WTC11 (cell line): ENCODE measurements around the gene ERC2. TPM values are rescaled to one million over a fixed set of nuclear protein-coding genes. Genes with fewer than 3 reads are reported as not detected.

Experiments
- ATAC-seq: fragments of 200-7000 bp; cut with Tn5 transposase; 2 replicates; pipeline ENCODE4 v1.10.0; 2021; ENCODE audit warnings: mild to moderate bottlenecking, moderate library complexity
- CTCF ChIA-PET: fragments of 300-600 bp; sonication (Branson Sonifier 250); formaldehyde crosslinking; loops from one replicate; lab custom pipeline; 2021; ENCODE audit warnings: antibody characterized with exemption; lab: Charles Lee
- POLR2A ChIA-PET: fragments of 350-600 bp; sonication (Branson Sonifier 250); formaldehyde crosslinking; loops from one replicate; lab custom pipeline; 2021; ENCODE audit warnings: antibody characterized with exemption; lab: Charles Lee
- DNase-seq: peaks from one replicate; pipeline ENCODE4 v3.0.0; 2021; ENCODE audit warnings: low spot score
- H3K27ac Mint-ChIP-seq: 2 replicates; pipeline ENCODE4 v1.8.0; 2021; ENCODE audit warnings: mixed read lengths
- H3K27me3 Mint-ChIP-seq: 2 replicates; pipeline ENCODE4 v1.8.0; 2021; ENCODE audit warnings: low read depth, mild to moderate bottlenecking, moderate library complexity, mixed read lengths
- H3K36me3 Mint-ChIP-seq: 2 replicates; pipeline ENCODE4 v1.8.0; 2021; ENCODE audit warnings: mixed read lengths
- H3K4me1 Mint-ChIP-seq: 2 replicates; pipeline ENCODE4 v1.8.0; 2022; ENCODE audit warnings: mixed read lengths
- H3K4me3 Mint-ChIP-seq: 2 replicates; pipeline ENCODE4 v1.8.0; 2021; ENCODE audit warnings: mild to moderate bottlenecking, moderate library complexity, mixed read lengths
- H3K9me3 Mint-ChIP-seq: 2 replicates; pipeline ENCODE4 v1.8.0; 2021; ENCODE audit warnings: mixed read lengths
- FOXJ3 ChIP-seq: sonication (generic); formaldehyde crosslinking; IDR thresholded peaks from 2 replicates; pipeline ENCODE4 v1.9.0; 2021; ENCODE audit warnings: missing genetic modification reagents, mild to moderate bottlenecking, borderline replicate concordance
- JAZF1 ChIP-seq: fragments of 250-450 bp; sonication (Bioruptor Pico); IDR thresholded peaks from 2 replicates; pipeline ENCODE4 v1.9.0; 2021; ENCODE audit warnings: moderate library complexity, mild to moderate bottlenecking, inconsistent platforms
- JUN ChIP-seq: sonication (generic); formaldehyde crosslinking; IDR thresholded peaks from 2 replicates; pipeline ENCODE4 v1.8.0; 2023; ENCODE audit warnings: mild to moderate bottlenecking, missing genetic modification reagents
- MYBL2 ChIP-seq: sonication (generic); formaldehyde crosslinking; IDR thresholded peaks from 2 replicates; pipeline ENCODE4 v1.8.1; 2023; ENCODE audit warnings: mild to moderate bottlenecking, moderate library complexity, missing genetic modification reagents
- OVOL2 ChIP-seq: fragments of 250-450 bp; sonication (Bioruptor Pico); IDR thresholded peaks from 2 replicates; pipeline ENCODE4 v1.9.0; 2021; ENCODE audit warnings: mild to moderate bottlenecking, borderline replicate concordance
- TCF7 ChIP-seq: sonication (generic); formaldehyde crosslinking; IDR thresholded peaks from 2 replicates; pipeline ENCODE4 v1.8.0; 2022; ENCODE audit warnings: mild to moderate bottlenecking, low read depth, missing genetic modification reagents, moderate library complexity
- ZNF138 ChIP-seq: sonication (generic); formaldehyde crosslinking; conservative IDR thresholded peaks from 2 replicates; pipeline ENCODE4 v1.8.1; 2022; ENCODE audit warnings: mild to moderate bottlenecking, moderate library complexity, missing genetic modification reagents
- ZNF423 ChIP-seq: fragments of 250-450 bp; sonication (Bioruptor Pico); IDR thresholded peaks from 2 replicates; pipeline ENCODE4 v2.1.2; 2022; ENCODE audit warnings: mild to moderate bottlenecking, moderate library complexity
- total RNA-seq: library from RNA; stranded (reverse); gene quantifications from 3 replicates; pipeline ENCODE4 v1.2.3, GENCODE V29; 2021
- TF ChIP-seq, protein P1 (sequence below): sonication (generic); formaldehyde crosslinking; IDR thresholded peaks from 2 replicates; pipeline ENCODE4 v1.8.1; 2023; ENCODE audit warnings: mild to moderate bottlenecking, missing genetic modification reagents, moderate library complexity
- TF ChIP-seq, protein P2 (sequence below): sonication (generic); formaldehyde crosslinking; IDR thresholded peaks from 2 replicates; pipeline ENCODE4 v1.8.1; 2023; ENCODE audit warnings: mild to moderate bottlenecking, missing genetic modification reagents
- TF ChIP-seq, protein P3 (sequence below): fragments of 250-450 bp; sonication (Bioruptor Pico); IDR thresholded peaks from 2 replicates; pipeline ENCODE4 v1.9.0; 2021; ENCODE audit warnings: moderate library complexity, mild to moderate bottlenecking, inconsistent platforms, borderline replicate concordance
- TF ChIP-seq, protein P4 (sequence below): sonication (generic); formaldehyde crosslinking; IDR thresholded peaks from 2 replicates; pipeline ENCODE4 v1.8.1; 2023; ENCODE audit warnings: mild to moderate bottlenecking, missing genetic modification reagents
- TF ChIP-seq, protein P5 (sequence below): sonication (generic); formaldehyde crosslinking; IDR thresholded peaks from 2 replicates; pipeline ENCODE4 v1.8.1; 2023; ENCODE audit warnings: mild to moderate bottlenecking, missing genetic modification reagents, borderline replicate concordance
- TF ChIP-seq, protein P6 (sequence below): fragments of 250-450 bp; sonication (Bioruptor Pico); IDR thresholded peaks from 2 replicates; pipeline ENCODE4 v1.9.0; 2021; ENCODE audit warnings: mild to moderate bottlenecking

The ERC2 gene
- total RNA-seq, 1 experiment from 2014 or later: 23.5 TPM

DNA sequence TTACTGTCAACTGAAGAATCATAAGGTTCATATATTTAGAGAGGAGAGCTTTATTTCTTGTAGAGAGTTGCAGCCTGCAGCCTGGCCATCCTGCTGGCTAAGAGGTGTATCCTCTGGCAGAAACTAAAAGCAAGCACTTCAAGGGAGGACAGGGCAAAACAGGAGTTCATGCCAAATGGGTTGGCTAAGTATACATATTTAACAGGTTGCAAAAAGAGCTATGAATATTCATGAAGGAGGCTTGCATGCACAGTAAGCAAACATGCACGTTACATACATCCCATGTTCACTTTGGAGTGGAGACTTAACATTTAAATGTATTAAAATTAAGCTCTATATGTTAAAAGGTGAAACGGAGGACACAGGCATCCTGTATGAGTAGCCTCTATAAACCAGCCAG, 354.4 kb downstream of the ERC2 start (continued):
- TF ChIP-seq, protein P1, sequence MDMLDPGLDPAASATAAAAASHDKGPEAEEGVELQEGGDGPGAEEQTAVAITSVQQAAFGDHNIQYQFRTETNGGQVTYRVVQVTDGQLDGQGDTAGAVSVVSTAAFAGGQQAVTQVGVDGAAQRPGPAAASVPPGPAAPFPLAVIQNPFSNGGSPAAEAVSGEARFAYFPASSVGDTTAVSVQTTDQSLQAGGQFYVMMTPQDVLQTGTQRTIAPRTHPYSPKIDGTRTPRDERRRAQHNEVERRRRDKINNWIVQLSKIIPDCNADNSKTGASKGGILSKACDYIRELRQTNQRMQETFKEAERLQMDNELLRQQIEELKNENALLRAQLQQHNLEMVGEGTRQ (CRISPR knock-in tag): no peak
- TF ChIP-seq, protein P2, sequence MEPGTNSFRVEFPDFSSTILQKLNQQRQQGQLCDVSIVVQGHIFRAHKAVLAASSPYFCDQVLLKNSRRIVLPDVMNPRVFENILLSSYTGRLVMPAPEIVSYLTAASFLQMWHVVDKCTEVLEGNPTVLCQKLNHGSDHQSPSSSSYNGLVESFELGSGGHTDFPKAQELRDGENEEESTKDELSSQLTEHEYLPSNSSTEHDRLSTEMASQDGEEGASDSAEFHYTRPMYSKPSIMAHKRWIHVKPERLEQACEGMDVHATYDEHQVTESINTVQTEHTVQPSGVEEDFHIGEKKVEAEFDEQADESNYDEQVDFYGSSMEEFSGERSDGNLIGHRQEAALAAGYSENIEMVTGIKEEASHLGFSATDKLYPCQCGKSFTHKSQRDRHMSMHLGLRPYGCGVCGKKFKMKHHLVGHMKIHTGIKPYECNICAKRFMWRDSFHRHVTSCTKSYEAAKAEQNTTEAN: no peak

DNA sequence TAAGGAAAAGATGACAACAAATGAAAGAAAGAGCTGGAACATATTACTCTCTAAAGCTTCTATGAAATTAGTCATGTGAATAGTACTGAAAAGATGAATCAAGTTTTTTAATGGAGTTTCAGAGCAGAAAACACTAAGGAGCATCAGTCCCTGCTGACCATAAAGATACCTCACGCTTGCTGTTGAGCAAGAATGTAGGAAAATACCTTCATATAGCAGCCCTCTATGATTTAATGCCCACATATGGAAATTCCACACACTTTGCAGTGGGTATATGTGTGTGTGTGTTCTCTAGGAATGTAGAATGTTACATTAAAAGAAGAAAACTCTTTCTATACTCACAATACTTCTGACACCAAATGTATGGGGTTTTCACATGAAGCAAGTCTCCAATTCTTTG, 355.0 kb downstream of the ERC2 start:
- Mint-ChIP-seq H3K36me3 (peaks cover 22% of the 10 kb centered on the region), H3K27me3 (peaks cover 3% of the 10 kb centered on the region; the same call in 1 of the 2 replicates), H3K27ac (no peak overlapping the region), H3K9me3 (peaks cover 25% of the 10 kb centered on the region), H3K4me3 (no peak overlapping the region)
- ChIA-PET CTCF (no interaction called here), POLR2A (no interaction called here)
- DNase-seq: no peak
- no peak for ATAC-seq
- TF ChIP-seq ZNF423 (CRISPR knock-in tag) (no peak), FOXJ3 (CRISPR knock-in tag) (no peak), JAZF1 (CRISPR knock-in tag) (no peak), JUN (no peak), TCF7 (CRISPR knock-in tag) (no peak), ZNF138 (CRISPR knock-in tag) (no peak), MYBL2 (CRISPR knock-in tag) (no peak), OVOL2 (no peak)
- TF ChIP-seq, protein P3, sequence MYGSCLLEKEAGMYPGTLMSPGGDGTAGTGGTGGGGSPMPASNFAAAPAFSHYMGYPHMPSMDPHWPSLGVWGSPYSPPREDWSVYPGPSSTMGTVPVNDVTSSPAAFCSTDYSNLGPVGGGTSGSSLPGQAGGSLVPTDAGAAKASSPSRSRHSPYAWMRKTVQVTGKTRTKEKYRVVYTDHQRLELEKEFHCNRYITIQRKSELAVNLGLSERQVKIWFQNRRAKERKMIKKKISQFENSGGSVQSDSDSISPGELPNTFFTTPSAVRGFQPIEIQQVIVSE (CRISPR knock-in tag): no peak
- TF ChIP-seq, protein P4, sequence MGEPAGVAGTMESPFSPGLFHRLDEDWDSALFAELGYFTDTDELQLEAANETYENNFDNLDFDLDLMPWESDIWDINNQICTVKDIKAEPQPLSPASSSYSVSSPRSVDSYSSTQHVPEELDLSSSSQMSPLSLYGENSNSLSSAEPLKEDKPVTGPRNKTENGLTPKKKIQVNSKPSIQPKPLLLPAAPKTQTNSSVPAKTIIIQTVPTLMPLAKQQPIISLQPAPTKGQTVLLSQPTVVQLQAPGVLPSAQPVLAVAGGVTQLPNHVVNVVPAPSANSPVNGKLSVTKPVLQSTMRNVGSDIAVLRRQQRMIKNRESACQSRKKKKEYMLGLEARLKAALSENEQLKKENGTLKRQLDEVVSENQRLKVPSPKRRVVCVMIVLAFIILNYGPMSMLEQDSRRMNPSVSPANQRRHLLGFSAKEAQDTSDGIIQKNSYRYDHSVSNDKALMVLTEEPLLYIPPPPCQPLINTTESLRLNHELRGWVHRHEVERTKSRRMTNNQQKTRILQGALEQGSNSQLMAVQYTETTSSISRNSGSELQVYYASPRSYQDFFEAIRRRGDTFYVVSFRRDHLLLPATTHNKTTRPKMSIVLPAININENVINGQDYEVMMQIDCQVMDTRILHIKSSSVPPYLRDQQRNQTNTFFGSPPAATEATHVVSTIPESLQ (CRISPR knock-in tag): no peak
- TF ChIP-seq, protein P5, sequence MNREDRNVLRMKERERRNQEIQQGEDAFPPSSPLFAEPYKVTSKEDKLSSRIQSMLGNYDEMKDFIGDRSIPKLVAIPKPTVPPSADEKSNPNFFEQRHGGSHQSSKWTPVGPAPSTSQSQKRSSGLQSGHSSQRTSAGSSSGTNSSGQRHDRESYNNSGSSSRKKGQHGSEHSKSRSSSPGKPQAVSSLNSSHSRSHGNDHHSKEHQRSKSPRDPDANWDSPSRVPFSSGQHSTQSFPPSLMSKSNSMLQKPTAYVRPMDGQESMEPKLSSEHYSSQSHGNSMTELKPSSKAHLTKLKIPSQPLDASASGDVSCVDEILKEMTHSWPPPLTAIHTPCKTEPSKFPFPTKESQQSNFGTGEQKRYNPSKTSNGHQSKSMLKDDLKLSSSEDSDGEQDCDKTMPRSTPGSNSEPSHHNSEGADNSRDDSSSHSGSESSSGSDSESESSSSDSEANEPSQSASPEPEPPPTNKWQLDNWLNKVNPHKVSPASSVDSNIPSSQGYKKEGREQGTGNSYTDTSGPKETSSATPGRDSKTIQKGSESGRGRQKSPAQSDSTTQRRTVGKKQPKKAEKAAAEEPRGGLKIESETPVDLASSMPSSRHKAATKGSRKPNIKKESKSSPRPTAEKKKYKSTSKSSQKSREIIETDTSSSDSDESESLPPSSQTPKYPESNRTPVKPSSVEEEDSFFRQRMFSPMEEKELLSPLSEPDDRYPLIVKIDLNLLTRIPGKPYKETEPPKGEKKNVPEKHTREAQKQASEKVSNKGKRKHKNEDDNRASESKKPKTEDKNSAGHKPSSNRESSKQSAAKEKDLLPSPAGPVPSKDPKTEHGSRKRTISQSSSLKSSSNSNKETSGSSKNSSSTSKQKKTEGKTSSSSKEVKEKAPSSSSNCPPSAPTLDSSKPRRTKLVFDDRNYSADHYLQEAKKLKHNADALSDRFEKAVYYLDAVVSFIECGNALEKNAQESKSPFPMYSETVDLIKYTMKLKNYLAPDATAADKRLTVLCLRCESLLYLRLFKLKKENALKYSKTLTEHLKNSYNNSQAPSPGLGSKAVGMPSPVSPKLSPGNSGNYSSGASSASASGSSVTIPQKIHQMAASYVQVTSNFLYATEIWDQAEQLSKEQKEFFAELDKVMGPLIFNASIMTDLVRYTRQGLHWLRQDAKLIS (CRISPR knock-in tag): no peak
- TF ChIP-seq, protein P6, sequence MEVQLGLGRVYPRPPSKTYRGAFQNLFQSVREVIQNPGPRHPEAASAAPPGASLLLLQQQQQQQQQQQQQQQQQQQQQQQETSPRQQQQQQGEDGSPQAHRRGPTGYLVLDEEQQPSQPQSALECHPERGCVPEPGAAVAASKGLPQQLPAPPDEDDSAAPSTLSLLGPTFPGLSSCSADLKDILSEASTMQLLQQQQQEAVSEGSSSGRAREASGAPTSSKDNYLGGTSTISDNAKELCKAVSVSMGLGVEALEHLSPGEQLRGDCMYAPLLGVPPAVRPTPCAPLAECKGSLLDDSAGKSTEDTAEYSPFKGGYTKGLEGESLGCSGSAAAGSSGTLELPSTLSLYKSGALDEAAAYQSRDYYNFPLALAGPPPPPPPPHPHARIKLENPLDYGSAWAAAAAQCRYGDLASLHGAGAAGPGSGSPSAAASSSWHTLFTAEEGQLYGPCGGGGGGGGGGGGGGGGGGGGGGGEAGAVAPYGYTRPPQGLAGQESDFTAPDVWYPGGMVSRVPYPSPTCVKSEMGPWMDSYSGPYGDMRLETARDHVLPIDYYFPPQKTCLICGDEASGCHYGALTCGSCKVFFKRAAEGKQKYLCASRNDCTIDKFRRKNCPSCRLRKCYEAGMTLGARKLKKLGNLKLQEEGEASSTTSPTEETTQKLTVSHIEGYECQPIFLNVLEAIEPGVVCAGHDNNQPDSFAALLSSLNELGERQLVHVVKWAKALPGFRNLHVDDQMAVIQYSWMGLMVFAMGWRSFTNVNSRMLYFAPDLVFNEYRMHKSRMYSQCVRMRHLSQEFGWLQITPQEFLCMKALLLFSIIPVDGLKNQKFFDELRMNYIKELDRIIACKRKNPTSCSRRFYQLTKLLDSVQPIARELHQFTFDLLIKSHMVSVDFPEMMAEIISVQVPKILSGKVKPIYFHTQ (CRISPR knock-in tag): no peak
- TF ChIP-seq, all 79 proteins: peak for 0
- peaks cover 71% of the 10 kb centered on the region for H3K4me1 Mint-ChIP-seq
